Measurements from ENCODE around the gene DENR. TPM values are rescaled to one million over a fixed set of nuclear protein-coding genes. Genes with fewer than 3 reads are reported as not detected.

The DENR gene
- total and polyA plus RNA-seq, 2 of the 13 experiments (the other 11 are each of a cell fraction or from before 2014, with no cell fraction given), result 30.0 to 59.1 TPM

DNA sequence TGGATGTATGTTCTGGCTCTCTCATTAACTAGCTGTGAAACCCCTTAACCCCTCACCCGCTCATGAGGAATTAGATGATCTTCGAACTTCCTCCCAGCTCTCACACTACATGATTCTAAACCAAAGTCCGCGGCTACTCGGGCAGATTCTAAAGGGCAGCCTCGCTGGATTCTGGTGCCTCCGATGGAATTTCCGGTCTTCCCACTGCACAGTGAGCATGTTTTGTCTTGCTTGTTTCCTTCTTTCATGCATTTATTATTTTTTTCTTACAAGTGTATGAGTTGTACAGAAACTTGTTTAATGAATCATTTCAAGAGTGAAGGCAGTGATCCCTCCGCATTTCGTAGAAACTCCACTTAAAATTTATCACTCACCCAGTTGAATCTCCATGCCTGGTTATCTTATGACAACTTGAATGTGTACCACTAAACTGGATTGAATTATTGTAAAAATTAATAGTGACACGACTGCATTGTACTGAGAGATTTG lies 31.5 kb upstream of the DENR start (continued):
- TF ChIP-seq, protein P1, sequence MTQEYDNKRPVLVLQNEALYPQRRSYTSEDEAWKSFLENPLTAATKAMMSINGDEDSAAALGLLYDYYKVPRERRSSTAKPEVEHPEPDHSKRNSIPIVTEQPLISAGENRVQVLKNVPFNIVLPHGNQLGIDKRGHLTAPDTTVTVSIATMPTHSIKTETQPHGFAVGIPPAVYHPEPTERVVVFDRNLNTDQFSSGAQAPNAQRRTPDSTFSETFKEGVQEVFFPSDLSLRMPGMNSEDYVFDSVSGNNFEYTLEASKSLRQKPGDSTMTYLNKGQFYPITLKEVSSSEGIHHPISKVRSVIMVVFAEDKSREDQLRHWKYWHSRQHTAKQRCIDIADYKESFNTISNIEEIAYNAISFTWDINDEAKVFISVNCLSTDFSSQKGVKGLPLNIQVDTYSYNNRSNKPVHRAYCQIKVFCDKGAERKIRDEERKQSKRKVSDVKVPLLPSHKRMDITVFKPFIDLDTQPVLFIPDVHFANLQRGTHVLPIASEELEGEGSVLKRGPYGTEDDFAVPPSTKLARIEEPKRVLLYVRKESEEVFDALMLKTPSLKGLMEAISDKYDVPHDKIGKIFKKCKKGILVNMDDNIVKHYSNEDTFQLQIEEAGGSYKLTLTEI (CRISPR knock-in tag; conservative IDR thresholded peaks at IDR 0.05), result no peak
- no peak for TF ChIP-seq PHF8 (CRISPR knock-in tag; IDR thresholded peaks at IDR 0.05)
- TF ChIP-seq, protein P2, sequence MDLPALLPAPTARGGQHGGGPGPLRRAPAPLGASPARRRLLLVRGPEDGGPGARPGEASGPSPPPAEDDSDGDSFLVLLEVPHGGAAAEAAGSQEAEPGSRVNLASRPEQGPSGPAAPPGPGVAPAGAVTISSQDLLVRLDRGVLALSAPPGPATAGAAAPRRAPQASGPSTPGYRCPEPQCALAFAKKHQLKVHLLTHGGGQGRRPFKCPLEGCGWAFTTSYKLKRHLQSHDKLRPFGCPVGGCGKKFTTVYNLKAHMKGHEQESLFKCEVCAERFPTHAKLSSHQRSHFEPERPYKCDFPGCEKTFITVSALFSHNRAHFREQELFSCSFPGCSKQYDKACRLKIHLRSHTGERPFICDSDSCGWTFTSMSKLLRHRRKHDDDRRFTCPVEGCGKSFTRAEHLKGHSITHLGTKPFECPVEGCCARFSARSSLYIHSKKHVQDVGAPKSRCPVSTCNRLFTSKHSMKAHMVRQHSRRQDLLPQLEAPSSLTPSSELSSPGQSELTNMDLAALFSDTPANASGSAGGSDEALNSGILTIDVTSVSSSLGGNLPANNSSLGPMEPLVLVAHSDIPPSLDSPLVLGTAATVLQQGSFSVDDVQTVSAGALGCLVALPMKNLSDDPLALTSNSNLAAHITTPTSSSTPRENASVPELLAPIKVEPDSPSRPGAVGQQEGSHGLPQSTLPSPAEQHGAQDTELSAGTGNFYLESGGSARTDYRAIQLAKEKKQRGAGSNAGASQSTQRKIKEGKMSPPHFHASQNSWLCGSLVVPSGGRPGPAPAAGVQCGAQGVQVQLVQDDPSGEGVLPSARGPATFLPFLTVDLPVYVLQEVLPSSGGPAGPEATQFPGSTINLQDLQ (CRISPR knock-in tag; IDR thresholded peaks at IDR 0.05), result no peak
- TF ChIP-seq ATRX (CRISPR knock-in tag; IDR thresholded peaks at IDR 0.05; ENCODE audit: borderline replicate concordance), result no peak
- no peak for TF ChIP-seq ZNF790 (CRISPR knock-in tag; IDR thresholded peaks at IDR 0.05; ENCODE audit: borderline replicate concordance)
- TF ChIP-seq, protein P3, sequence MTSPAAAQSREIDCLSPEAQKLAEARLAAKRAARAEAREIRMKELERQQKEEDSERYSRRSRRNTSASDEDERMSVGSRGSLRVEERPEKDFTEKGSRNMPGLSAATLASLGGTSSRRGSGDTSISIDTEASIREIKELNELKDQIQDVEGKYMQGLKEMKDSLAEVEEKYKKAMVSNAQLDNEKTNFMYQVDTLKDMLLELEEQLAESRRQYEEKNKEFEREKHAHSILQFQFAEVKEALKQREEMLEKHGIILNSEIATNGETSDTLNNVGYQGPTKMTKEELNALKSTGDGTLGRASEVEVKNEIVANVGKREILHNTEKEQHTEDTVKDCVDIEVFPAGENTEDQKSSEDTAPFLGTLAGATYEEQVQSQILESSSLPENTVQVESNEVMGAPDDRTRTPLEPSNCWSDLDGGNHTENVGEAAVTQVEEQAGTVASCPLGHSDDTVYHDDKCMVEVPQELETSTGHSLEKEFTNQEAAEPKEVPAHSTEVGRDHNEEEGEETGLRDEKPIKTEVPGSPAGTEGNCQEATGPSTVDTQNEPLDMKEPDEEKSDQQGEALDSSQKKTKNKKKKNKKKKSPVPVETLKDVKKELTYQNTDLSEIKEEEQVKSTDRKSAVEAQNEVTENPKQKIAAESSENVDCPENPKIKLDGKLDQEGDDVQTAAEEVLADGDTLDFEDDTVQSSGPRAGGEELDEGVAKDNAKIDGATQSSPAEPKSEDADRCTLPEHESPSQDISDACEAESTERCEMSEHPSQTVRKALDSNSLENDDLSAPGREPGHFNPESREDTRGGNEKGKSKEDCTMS (CRISPR knock-in tag; conservative IDR thresholded peaks at IDR 0.05), result no peak
- TF ChIP-seq MIXL1 (CRISPR knock-in tag; IDR thresholded peaks at IDR 0.05), result peak; percentile 39; the same call in 1 of the 2 replicates
- TF ChIP-seq SP4 (CRISPR knock-in tag; IDR thresholded peaks at IDR 0.05), result no peak
- TF ChIP-seq ZNF598 (CRISPR knock-in tag; IDR thresholded peaks at IDR 0.05; ENCODE audit: borderline replicate concordance), result no peak
- TF ChIP-seq CEBPG (CRISPR knock-in tag; IDR thresholded peaks at IDR 0.05), result no peak; the same call in 1 of the 2 replicates
- no peak for TF ChIP-seq TAF15 (IDR thresholded peaks at IDR 0.05; ENCODE audit: low read depth, low read length, poor library complexity, severe bottlenecking)
- no peak for TF ChIP-seq WIZ (CRISPR knock-in tag; IDR thresholded peaks at IDR 0.05)
- peak; percentile 58; the same call in 1 of the 2 replicates for TF ChIP-seq GABPB1 (CRISPR knock-in tag; IDR thresholded peaks at IDR 0.05)
- TF ChIP-seq BORCS8-MEF2B (CRISPR knock-in tag; IDR thresholded peaks at IDR 0.05), result no peak
- TF ChIP-seq NCOA1 (CRISPR knock-in tag; IDR thresholded peaks at IDR 0.05), result no peak
- no peak for TF ChIP-seq SMAD3 (CRISPR knock-in tag; IDR thresholded peaks at IDR 0.05)
- no peak for TF ChIP-seq ZNF569 (CRISPR knock-in tag; IDR thresholded peaks at IDR 0.05; ENCODE audit: borderline replicate concordance)
- no peak for TF ChIP-seq NFKB2 (CRISPR knock-in tag; IDR thresholded peaks at IDR 0.05; ENCODE audit: borderline replicate concordance)
- no peak for TF ChIP-seq REXO4 (CRISPR knock-in tag; IDR thresholded peaks at IDR 0.05; ENCODE audit: borderline replicate concordance)
- no peak for TF ChIP-seq ZZZ3 (CRISPR knock-in tag; IDR thresholded peaks at IDR 0.05; ENCODE audit: borderline replicate concordance)
- no peak for TF ChIP-seq KLF15 (CRISPR knock-in tag; IDR thresholded peaks at IDR 0.05; ENCODE audit: borderline replicate concordance)
- no peak for TF ChIP-seq ZC3H13 (CRISPR knock-in tag; IDR thresholded peaks at IDR 0.05)
- 0 out of 2 replicates have a peak, but pooled peaks have one; percentile 33 for TF ChIP-seq ZBTB38 (CRISPR knock-in tag; IDR thresholded peaks at IDR 0.05)
- TF ChIP-seq ADNP (CRISPR knock-in tag; IDR thresholded peaks at IDR 0.05), result no peak
- no peak for TF ChIP-seq ZNF296 (CRISPR knock-in tag; conservative IDR thresholded peaks at IDR 0.05)
